ENCODE measurements around the gene RO60.

The RO60 gene

GRCh38 chr1:193103759-193104501 is 44.5 kb downstream of the RO60 start:
- no peak for ATAC-seq (replicated peaks; ENCODE audit: extremely low read depth, poor library complexity, severe bottlenecking)
- no peaks in the 10 kb centered on the region for H3K9me3 Mint-ChIP-seq

GRCh38 chr1:193104502-193104906 is 45.1 kb downstream of the RO60 start:
- ATAC-seq (replicated peaks; ENCODE audit: extremely low read depth, poor library complexity, severe bottlenecking): peak; percentile 31
- H3K27me3 Mint-ChIP-seq: no peaks in the 10 kb centered on the region
- peak overlapping the region; percentile 29 for H3K27ac Mint-ChIP-seq (ENCODE audit: low read depth)
- peak overlapping the region; percentile 90 for H3K4me3 Mint-ChIP-seq
- H3K4me1 Mint-ChIP-seq: peaks cover 29% of the 10 kb centered on the region
- no peak for DNase-seq (ENCODE audit: low spot score in 2 of 2)
- peaks cover 9% of the 10 kb centered on the region for H3K36me3 Mint-ChIP-seq (ENCODE audit: insufficient read depth)
- H3K9me3 Mint-ChIP-seq: no peaks in the 10 kb centered on the region

More at GRCh38 chr1:193103759-193104501, 44.5 kb downstream of the RO60 start:
- DNase-seq (ENCODE audit: low spot score in 2 of 2): no peak
- Mint-ChIP-seq H3K27ac (ENCODE audit: low read depth) (peak overlapping the region; percentile 29), H3K27me3 (no peaks in the 10 kb centered on the region), H3K36me3 (ENCODE audit: insufficient read depth) (peaks cover 10% of the 10 kb centered on the region), H3K4me3 (peak overlapping the region; percentile 90), H3K4me1 (peaks cover 29% of the 10 kb centered on the region)

- Mint-ChIP-seq H3K27ac (ENCODE audit: low read depth) (peak within 1 kb of the TSS; percentile 59), H3K36me3 (ENCODE audit: insufficient read depth) (peaks cover 9% of the 10 kb centered on the region), H3K9me3 (no peaks in the 10 kb centered on the region), H3K4me1 (peaks cover 29% of the 10 kb centered on the region), H3K27me3 (no peaks in the 10 kb centered on the region), H3K4me3 (peak within 1 kb of the TSS; percentile 90)
- ATAC-seq (replicated peaks; ENCODE audit: extremely low read depth, poor library complexity, severe bottlenecking): peak; percentile 93
- peak; percentile 25 to 30 for DNase-seq (ENCODE audit: low spot score in 2 of 2)
These were observed 45.8 kb downstream of the RO60 start, which contains the start of gene GLRX2 for GRCh38 chr1:193104907-193105820. Gene GLRX2 (minus strand): TSS chr1:193105414. CDS start chr1:193105382, 32 bp downstream.

- H3K36me3 Mint-ChIP-seq (ENCODE audit: insufficient read depth): peaks cover 6% of the 10 kb centered on the region
- no peak for DNase-seq (ENCODE audit: low spot score in 2 of 2)
- H3K27ac Mint-ChIP-seq (ENCODE audit: low read depth): peak overlapping the region; percentile 59
- peaks cover 29% of the 10 kb centered on the region for H3K4me1 Mint-ChIP-seq
- ATAC-seq (replicated peaks; ENCODE audit: extremely low read depth, poor library complexity, severe bottlenecking): no peak
- H3K4me3 Mint-ChIP-seq: peak overlapping the region; percentile 90
- no peaks in the 10 kb centered on the region for H3K9me3 Mint-ChIP-seq
- H3K27me3 Mint-ChIP-seq: no peaks in the 10 kb centered on the region
These were observed 46.4 kb downstream of the RO60 start for GRCh38 chr1:193105821-193106177.

GRCh38 chr1:193108471-193108870 is 49.1 kb downstream of the RO60 start:
- H3K36me3 Mint-ChIP-seq (ENCODE audit: insufficient read depth): peaks cover 5% of the 10 kb centered on the region
- no peaks in the 10 kb centered on the region for H3K27me3 Mint-ChIP-seq

More at GRCh38 chr1:193108471-193108870, 49.1 kb downstream of the RO60 start:
- no peak for ATAC-seq (replicated peaks; ENCODE audit: extremely low read depth, poor library complexity, severe bottlenecking)
- no peak overlapping the region for H3K4me3 Mint-ChIP-seq
- peaks cover 14% of the 10 kb centered on the region for H3K4me1 Mint-ChIP-seq
- DNase-seq (ENCODE audit: low spot score in 2 of 2): no peak
- no peaks in the 10 kb centered on the region for H3K9me3 Mint-ChIP-seq
- no peak overlapping the region for H3K27ac Mint-ChIP-seq (ENCODE audit: low read depth)

Data from central memory CD8-positive, alpha-beta T cell (primary cell).